ENCODE results near the gene USH1G.

The USH1G gene

DNA sequence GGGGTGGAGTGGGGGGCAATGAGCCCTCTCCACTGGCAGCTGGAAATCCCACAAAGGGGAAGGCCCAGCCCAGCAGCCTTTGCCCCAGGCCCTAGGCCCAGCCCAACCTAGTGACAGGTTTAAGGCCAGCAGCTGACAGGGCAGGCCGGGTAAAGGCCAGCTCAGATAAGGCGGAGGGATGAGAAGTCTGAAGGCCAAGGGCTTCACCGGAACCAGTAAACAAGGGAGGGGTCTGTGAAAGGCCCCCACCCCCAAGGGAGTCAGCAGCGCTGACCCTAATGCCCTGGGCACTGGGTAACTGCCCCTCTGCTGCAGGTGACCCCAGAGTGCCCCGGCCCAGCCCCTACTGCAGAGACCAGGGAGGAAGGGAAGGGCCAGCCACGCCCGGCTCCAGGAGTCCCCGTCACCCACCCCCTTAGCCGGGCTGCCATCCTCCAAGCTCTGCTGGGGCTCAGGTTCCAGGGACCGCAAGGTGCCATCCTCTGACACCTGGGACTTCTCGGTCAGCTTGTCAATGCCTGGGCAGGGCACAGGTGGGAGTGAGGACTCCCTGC lies 30.2 kb upstream of the USH1G start:
- no peak for DNase-seq

DNA sequence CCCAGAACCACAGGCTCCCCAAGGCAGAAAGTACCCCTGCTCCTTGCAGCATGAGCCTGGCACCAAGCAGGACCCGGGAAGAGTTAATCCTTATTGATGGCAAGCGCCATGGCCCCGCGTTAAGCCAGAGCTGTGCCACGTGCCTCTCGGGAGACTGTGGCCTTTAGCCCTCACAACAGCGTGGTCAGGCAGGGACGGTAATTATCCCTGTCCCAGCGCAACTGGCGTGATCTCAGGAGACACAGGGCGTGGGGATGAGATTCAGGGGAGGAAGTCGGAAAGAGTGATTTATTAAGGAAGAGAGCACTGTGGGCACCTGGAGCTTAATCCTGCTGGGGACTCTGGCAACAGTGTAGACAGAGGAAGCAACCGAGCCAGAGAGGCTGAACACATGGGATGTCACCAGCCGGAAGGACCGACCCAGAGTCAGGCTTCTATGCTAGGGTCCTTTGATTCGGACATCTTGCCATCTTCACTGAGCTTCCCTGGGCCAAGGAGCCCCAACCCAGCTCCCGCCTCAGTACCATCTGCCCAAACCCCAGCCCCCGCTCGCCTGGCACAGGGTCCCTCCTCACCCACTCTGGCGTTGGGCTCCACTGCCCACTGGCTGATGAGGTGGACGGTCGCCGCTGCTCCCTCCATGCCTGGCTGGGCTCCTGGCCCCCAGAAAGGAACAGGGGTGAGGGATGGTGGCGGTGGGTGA lies 29.5 kb upstream of the USH1G start:
- no peak for DNase-seq

DNA sequence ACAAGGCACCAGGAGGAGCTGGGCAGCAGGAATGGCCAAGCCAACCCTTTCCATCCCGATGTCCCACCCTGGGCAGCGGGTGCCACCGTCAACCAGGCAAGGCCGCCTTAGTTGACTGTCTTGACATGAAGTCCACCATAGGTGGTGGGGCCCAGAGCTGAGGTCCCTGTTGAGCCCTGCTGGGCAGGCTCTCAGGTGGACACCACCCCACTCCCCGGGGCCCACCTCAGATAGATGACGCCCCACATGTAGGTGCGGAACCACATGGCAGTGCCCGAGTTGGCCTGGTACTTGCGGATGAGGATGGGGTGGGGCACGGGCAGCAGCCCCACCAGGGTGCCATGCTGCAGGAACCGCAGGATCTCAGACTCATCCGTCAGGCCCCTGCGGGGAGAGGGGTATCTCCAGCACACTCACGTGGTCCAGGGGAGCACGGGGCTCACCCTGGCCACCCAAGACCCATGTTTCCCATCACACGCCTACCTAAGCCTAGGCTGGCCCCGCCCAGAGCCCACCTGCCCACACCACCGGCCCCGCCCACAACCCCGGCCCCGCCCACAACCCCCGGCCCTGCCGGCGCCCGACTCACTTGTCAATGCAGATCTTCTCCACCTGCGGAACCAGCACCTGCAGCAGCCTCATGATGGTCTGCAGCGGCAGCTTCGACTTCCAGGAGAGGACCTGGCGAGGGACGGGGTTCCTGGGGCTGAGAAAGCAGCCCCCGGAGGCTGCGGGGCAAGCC lies 28.8 kb upstream of the USH1G start:
- DNase-seq: no peak

DNA sequence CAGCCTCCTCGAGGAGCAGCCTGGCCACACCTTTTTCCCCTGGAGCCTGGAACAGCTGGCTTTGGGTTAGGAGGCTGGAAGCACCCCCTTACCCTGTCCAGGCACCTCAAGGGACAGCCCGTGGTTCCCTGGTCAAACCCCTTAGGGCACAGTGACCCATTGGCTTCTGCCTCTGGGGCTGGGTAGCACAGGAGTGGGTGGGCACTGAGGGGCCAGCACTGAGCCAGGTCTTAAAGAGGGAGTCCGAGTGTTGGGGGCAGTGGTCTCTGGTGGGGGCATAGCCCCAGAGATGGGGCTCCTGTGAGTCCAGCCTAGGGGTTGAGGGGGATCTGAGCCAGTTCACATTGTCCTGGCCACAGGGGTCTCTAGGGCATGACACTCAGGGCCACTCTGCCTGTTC lies 28.0 kb upstream of the USH1G start:
- DNase-seq: no peak

DNA sequence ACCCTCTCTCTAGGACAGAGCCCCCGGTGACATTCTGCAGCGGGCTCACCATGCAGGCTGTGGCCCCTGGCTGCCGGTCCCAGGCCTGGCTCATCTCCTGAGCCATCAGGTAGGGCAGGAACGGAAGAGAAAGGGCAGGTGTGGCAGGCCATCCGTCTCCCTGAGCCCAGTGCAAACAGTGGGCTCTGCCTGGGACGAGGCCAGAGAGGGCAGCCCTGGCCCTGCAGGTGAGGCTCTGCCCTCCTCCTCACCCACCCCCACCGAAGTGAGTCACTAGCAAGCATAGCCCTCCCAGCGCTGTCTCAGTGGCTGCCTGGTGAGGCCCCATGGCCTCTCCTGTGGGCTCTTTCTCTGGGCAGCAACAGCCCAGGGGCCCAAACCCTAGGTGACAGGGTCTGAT lies 27.2 kb upstream of the USH1G start:
- DNase-seq: no peak

DNA sequence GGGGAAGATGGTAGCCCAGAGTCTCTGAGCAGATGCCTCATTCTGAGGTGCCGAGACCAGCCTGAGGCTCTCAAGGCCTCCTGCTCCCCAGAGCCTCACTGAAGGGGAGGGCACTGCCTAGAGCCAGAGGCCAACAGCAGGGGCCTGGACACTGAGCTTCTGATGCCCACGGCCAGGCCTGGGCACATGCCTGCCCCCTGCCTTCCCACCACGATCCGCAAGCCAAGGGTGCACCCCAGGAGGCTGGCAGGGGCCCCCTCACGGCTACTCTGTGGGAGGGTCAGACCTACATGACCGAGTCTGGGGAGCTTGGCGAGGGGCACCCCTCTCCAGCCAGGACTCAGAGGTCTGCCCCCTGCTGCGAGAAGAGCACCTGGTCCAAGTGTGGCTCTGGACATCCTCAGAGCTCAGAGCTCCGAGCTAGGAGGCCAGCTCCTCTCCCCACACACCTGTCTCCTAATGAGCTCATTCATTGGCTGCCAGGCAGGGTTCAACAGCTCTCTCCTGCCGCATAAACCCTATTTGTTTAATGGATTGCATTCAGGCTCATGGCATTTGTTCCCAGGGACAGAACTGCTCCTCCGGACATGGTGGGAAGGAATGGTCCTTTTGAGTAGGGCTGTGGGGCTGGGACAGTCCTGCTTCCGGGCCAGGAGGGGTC lies 26.5 kb upstream of the USH1G start:
- no peak for DNase-seq

DNA sequence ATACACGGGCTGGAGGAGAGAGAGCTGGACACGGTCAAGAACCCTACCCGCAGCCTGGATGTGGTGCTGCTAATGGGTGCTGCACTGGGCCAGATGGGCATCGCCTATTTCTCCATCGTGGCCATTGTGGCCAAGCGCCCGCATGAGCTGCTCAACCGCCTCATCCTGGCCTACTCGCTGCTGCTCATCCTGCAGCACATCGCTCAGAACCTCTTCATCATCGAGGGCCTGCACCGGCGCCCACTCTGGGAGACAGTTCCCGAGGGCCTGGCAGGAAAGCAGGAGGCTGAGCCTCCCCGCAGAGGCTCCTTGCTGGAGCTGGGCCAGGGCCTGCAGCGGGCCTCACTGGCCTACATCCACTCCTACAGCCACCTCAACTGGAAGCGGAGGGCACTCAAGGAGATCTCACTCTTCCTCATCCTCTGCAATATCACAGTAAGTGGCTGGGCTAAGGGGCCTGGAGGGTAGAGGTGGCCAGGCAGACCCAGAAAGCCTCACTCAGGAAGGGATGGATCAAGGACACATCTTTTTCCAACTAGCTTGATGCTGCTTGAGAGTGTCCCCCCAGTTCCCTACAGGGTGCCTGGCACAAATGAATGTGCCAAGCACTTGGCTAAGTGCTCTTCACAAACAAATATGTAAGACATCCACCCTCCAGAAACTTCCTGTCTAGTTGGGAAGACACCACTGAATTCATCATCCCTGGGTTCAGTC lies 24.1 kb upstream of the USH1G start:
- no peak for DNase-seq

DNA sequence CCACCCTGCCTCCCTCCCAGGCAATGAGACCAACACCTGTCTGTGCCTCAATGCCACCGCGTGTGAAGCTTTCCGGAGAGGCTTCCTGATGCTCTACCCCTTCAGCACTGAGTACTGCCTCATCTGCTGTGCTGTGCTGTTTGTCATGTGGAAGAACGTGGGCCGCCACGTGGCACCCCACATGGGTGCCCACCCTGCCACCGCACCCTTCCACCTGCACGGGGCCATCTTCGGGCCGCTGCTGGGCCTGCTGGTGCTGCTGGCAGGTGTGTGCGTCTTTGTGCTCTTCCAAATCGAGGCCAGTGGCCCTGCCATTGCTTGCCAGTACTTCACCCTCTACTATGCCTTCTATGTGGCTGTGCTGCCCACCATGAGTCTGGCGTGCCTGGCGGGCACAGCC lies 23.6 kb upstream of the USH1G start:
- no peak for DNase-seq

DNA sequence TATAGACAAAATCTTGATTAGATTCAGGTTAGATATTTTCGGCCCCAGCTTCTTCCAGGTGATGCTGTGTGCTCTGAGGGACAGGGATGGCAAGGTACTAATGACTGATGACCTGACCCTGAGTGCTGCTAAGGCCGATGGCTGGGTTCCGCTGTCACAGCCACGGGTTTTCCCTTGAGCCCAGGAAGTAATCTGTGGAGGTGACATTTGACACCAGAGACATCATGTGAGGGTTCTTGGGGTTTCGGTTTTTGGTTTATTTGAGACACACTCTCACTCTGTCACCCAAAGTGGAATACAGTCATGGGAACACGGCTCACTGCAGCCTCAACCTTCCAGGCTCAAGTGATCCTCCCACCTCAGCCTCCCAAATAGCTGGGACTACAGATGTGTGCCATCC lies 22.5 kb upstream of the USH1G start:
- DNase-seq: peak; percentile 13

DNA sequence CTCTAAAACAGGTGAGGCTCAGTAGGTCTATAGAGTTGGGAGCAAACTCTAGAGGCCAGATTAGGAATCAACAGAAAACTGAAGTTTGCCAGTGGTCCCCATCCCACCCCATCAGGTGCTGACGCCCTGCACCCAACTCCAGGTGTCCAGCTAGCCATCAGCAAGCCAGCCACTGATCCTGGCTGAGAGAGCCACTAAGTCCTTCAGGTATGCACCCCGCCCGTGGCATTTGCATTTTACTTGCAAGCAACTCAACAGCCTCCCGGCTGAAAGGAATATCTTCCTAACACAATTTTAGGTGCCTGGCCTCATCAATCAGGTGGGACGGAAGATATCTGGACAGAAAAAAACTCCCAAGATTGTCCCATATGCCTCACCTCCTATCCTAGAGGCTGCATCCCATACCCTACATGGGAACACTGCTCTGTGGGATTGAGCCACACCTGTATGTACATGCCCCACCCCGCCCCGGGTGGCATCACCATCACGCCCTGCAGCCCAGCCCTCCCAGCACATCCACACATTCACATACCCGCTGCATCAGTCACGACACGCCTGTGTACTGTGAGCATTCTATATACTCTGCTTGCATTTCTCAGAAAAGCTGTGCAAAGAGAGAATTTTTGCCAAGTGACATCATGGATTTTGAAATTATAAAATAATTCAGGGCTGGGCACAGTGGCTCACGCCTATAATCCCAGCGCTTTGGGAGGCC lies 20.9 kb upstream of the USH1G start:
- DNase-seq: no peak

DNA sequence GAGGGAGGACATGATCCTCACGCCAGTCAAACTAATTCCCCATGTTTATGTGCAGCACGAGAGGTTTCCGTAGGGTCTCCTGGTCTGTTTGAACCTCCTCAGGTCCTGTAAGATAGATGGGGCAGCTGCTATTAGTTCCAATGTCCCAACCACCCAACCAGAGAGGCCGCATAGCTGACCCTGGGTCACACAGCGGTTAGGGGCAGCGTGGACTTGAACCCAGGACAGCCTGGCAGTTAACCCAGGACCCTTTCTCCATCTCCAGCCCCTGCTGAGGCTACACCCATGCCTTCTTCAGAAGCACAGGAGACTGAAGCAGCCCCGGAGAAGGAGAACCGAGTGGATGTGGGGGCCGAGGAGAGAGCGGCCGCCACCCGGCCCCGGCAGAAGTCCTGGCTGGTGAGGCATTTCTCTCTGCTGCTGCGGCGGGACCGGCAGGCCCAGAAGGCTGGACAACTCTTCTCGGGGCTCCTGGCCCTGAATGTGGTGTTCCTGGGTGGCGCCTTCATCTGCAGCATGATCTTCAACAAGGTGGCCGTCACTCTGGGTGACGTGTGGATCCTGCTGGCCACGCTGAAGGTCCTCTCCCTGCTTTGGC lies 18.2 kb upstream of the USH1G start:
- no peak for DNase-seq

DNA sequence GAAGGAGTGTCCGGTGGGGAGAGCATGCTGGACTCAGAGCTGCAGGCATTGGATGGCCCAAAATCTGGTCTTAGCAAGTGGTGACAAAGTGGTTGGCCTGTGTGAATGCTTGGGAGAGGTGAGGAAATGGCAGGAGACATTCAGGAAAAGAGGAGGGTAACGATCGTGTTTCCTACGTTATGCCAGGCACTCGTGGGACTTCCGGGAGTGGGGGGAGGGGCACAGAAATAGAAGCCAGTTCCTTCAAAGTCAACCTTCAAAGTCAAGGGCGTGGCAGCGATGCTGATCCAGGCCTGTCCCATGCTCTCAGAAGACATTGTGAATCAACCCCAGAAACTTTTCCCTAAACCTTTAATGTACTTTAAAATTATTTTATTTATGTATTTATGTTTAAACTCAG lies 16.5 kb upstream of the USH1G start:
- no peak for DNase-seq

DNA sequence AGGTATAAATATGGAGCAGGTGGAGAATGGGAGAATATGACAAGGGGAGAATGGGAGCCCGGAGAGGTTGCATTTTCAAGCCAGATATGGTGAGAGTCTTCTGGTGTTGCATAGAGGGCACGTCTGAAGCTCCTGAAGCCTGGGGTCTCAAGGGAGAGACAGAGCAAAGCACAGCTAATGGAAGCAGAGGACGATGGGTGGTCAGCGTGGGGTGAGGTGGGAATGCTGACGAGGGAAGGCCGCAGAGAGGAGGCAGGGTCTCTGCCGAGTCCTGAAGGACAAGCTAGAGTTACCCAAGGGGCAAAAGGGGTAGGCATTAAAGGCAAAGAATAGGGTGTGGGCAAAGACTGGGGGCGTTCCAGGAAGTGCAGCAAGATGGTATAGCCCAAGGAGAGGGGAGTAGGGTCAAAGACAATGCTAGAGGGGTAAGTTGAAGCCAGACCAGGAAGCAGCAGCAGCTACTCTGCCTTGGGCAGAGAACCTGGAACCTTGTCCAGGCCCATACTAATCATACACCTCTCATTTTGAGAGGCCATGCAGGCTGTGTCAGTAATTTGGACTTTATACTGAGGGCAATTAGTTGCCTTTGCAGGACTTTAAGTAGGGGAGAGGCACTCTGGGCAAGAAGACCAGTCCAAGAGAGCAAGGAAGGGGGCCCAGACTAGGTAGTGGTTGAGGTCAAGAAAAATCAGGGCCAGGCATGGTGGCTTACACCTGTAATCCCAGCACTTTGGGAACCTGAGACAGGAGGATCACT lies 15.3 kb upstream of the USH1G start:
- DNase-seq: no peak

DNA sequence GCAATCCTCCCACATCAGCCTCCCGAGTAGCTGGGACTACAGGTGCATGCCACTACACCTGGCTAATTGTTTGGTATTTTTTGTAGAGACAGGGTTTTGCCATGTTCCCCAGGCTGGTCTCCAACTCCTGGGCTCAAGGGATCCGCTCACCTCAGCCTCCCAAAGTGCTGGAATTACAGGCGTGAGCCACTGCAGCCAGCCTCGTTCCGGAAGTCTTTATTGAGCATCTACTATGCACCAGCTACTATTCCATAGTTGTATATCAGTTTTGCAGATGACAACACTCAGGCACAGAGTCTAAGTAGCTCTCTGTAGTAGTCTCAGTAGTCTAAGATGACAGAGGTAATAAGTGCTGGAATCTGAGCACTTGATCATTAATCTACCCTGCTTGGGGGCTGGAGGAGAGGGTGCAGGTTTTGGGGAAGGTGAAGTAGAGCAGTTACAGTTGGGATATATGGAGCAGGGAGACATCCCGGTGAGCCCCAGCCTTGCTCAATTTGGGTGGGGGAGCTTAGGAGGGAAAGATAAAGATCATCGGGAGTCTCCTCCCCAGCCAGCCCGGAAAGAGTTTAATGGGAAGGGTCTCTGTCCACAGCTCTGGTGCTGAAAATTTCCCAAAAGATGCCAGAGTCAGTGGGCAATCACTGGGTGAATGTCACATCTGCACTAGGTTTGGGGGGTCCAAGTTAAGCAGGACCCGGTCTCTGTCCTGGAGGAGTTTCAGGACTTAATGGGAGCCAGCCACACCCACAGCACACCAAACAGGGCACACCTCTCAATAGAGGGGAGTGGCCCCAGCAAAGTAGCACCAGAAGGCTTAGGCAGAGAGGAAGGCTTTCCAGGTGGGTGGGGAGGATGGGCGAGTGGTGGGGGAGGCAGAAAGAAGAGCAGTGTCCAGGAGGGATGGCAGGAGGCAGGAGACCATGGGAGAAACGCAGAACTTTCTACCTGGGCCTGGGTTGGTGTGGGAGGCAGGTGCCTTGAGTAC lies 14.3 kb upstream of the USH1G start:
- DNase-seq: no peak

DNA sequence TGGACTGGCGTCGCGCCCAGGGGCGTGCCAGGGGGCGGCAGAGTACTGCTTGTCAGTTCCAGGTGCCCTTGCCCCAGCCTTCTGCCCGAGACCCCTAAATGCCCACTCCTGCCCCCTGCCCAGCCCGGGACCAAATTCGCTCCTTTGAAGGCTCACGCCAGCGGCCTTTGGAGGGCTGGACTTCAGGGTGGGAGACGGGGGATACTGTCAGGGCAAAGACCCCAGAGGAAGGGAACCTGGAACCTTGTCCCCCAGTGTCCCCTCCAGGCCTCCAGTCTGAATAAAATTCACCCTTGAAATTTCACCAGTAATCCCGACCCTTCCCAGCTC lies 13.4 kb upstream of the USH1G start:
- DNase-seq: no peak

DNA sequence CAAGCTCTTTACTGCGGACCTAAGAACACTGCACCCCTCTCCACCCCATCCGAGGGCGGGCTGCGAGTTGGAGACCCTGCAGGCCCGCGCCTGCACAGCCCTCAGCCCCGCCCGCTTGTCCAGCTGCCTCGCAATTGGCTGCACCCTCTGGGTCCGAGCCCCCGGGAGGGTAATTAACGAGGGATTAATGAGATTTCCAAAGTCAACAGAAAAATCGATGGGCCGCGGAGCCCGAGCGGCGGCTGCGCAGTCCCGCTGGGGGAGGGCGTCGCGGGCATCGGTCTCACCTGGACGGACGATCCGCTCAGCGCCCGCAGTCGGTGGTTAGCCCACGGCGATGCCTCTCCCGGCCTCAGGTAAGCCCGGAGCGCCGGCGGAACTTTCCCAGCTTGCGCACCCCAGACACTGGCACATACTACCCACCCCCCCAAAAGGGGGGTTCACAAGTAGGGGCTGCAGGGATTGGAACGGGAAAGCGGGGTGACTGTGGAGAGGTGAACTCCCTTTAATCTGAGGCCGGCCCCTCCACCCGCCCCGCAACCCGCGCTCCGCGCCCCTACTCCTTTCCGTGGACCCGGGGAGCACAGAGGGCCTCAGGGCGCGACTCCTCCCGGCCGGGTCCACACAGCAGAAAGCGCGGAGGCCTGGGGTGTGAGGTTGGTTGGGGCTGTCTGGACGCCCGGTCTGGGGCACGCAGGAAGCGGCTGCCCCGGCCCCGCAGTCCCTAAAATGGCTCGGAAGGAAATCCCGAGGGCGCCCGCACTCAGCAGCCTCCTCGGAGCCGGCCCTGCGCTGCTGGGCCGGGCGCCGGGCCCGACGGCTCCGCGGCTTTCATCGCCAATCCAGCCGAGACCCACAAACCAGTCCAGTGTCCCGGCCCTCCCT lies 12.8 kb upstream of the USH1G start, which contains the start of gene OTOP3:
OTOP3 (plus strand) TSS at position 314 of the 885 bp plus-strand sequence; CDS start at position 338, 24 bp downstream.
- no peak for DNase-seq

DNA sequence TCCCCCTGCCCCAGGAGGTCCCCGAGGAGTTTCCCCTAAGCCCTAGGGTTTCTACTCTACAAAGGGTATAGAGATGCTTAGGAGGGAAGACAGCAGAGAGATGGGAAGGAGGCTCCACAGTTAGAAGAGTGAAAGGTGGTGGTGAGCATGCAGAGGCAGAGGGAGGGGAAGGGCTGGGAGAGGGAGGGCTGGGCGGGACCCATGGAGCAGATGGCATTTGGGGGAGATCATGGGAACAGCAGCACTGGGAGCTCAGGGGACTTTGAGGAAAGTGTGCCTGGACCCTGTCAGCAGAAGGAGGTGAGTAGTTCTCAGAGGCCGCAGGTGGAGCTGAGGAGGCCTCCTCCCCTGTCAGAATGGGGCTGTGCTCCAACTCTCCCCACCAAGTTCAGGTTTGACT lies 12.0 kb upstream of the USH1G start:
- no peak for DNase-seq

DNA sequence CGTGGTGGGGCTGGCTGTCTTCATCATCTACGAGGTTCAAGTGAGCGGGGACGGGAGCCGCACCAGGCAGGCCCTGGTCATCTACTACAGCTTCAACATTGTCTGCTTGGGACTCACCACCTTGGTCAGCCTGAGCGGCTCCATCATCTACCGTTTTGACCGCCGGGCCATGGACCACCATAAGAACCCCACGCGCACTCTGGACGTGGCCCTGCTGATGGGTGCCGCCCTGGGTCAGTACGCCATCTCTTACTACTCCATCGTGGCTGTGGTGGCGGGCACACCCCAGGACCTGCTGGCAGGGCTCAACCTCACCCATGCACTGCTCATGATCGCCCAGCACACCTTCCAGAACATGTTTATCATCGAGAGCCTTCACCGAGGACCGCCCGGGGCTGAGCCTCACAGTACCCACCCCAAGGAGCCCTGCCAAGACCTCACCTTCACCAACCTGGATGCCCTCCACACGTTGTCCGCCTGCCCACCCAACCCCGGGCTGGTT lies 7.5 kb upstream of the USH1G start:
- no peak for DNase-seq

DNA sequence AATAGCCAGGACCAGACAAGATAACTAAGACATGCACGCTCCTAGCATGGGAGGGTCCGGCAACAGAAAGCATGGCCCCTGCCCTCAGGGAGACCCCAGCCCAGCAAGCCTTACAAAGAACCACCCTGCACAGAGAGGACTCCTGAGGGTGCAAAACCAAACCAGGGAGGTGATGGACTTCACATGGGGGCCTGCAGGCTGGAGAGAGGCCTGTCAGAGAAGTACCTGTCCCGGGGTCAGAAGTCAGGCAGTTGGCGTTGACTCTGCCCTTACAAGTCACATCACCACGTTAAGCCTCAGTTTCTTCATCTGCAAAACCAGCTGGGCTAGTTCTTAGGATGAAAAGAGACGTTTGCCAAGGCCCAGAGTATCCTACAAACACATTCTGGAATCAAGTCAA lies 5.7 kb upstream of the USH1G start:
- no peak for DNase-seq
